HepG2 (cell line): ENCODE measurements around the gene GTSF1L. TPM values are rescaled to one million over a fixed set of nuclear protein-coding genes. Genes with fewer than 3 reads are reported as not detected.

Source experiments
- ATAC-seq: fragments of 200-7000 bp; cut with Tn5 transposase; 3 replicates; pipeline ENCODE4 v1.9.1; 2020; ENCODE audit warnings: mild to moderate bottlenecking, moderate library complexity
- BruUV-seq: library from RNA; stranded (reverse); fragments of 400-500 nt; replicated peaks from 2 replicates; lab custom pipeline; 2021; lab: Mats Ljungman, UMichigan
- CTCF ChIA-PET: fragments of 300-600 bp; formaldehyde crosslinking; extraction: SDS; loops from one replicate; lab custom pipeline; 2021; ENCODE audit warnings: low total read pairs, inconsistent platforms, low intra/inter-chr PET ratio; lab: Yijun Ruan, JAX
- POLR2A ChIA-PET: fragments of 350-600 bp; sonication (Branson Sonifier 250); formaldehyde crosslinking; loops from one replicate; lab custom pipeline; 2020; ENCODE audit warnings: antibody characterized with exemption, inconsistent platforms; lab: Yijun Ruan, JAX
- DNase-seq: peaks from one replicate; pipeline ENCODE4 v3.0.0-alpha.2; 2015; ENCODE audit warnings: low spot score
- FAIRE-seq: peaks from 3 replicates; lab custom pipeline; 2011; peaks lifted over from hg19 to GRCh38; lab: Jason Lieb, UNC
- H2AFZ ChIP-seq: one replicate; pipeline ENCODE4 v1.6.1; 2011; ENCODE audit warnings: low read length, inconsistent platforms
- H3K27ac ChIP-seq: fragments of 300-600 bp; 3 replicates; pipeline ENCODE4 v1.8.0; 2011; ENCODE audit warnings: mixed run types, mild to moderate bottlenecking, mixed read lengths, low read length, inconsistent platforms; ENCODE audit not compliant: insufficient read depth; ENCODE audit errors: extremely low read length
- H3K27me3 ChIP-seq, 2 experiments: fragments of 200-600 bp in 1 of 2; 2 replicates in 1 of 2; 3 replicates in 1 of 2; pipeline versions ENCODE4 v1.6.0 to v1.8.0; 2011; ENCODE audit warnings: low read length in 2 of 2, mild to moderate bottlenecking in 2 of 2, moderate library complexity in 2 of 2, inconsistent platforms in 1 of 2; ENCODE audit not compliant: insufficient read depth in 2 of 2, control insufficient read depth in 1 of 2
- H3K36me3 ChIP-seq, 2 experiments: fragments of 200-600 bp in 1 of 2; replicated peaks in 1 of 2; 2 replicates in 1 of 2; 3 replicates in 1 of 2; pipeline versions ENCODE4 v1.5.1 to v1.8.0; 2011; ENCODE audit warnings: low read length in 2 of 2, inconsistent platforms in 1 of 2; ENCODE audit not compliant: insufficient read depth in 2 of 2, control insufficient read depth in 1 of 2
- H3K4me1 ChIP-seq: 2 replicates; pipeline ENCODE4 v1.5.1; 2012; ENCODE audit warnings: low read length, inconsistent platforms; ENCODE audit not compliant: insufficient read depth
- H3K4me2 ChIP-seq: 2 replicates; pipeline ENCODE4 v1.6.0; 2011; ENCODE audit warnings: low read depth, low read length, inconsistent platforms
- H3K4me3 ChIP-seq, 3 experiments: fragments of 200-600 bp in 1 of 3; sonication (generic), shearing (Covaris generic) in 1 of 3; replicated peaks in 1 of 3; 2 replicates each; pipeline ENCODE4 v1.5.1; 2011 to 2016; ENCODE audit warnings: low read length in 3 of 3, inconsistent platforms in 2 of 3, low read depth in 2 of 3, mild to moderate bottlenecking in 2 of 3, control low read depth in 1 of 3, mixed read lengths in 1 of 3; ENCODE audit not compliant: insufficient read depth in 1 of 3
- H3K79me2 ChIP-seq: one replicate; pipeline ENCODE4 v1.6.1; 2011; ENCODE audit warnings: low read length, inconsistent platforms; ENCODE audit not compliant: insufficient read depth
- H3K9ac ChIP-seq: 2 replicates; pipeline ENCODE4 v1.6.0; 2011; ENCODE audit warnings: mild to moderate bottlenecking, low read depth, low read length, inconsistent platforms; ENCODE audit not compliant: insufficient read depth
- H3K9me3 ChIP-seq: 2 replicates; pipeline ENCODE4 v1.5.1; 2012; ENCODE audit warnings: mild to moderate bottlenecking, low read length
- H4K20me1 ChIP-seq: 2 replicates; pipeline ENCODE4 v1.6.0; 2011; ENCODE audit warnings: inconsistent platforms, mild to moderate bottlenecking, low read length, moderate library complexity; ENCODE audit not compliant: insufficient read depth
- HDAC1 ChIP-seq: sonication (generic); formaldehyde crosslinking; IDR thresholded peaks from 2 replicates; pipeline ENCODE4 v1.5.1; 2020; ENCODE audit warnings: mild to moderate bottlenecking, missing genetic modification reagents
- HNRNPK ChIP-seq: fragments of 200-400 bp; formaldehyde crosslinking; IDR thresholded peaks from 2 replicates; pipeline ENCODE4 v1.6.1; 2018; ENCODE audit warnings: low read length, low read depth, moderate library complexity, mild to moderate bottlenecking; ENCODE audit not compliant: poor library complexity, severe bottlenecking
- JUNB ChIP-seq: sonication (generic); formaldehyde crosslinking; IDR thresholded peaks from 2 replicates; pipeline ENCODE4 v1.8.0; 2022; ENCODE audit warnings: missing genetic modification reagents, mild to moderate bottlenecking, borderline replicate concordance
- PLRG1 ChIP-seq: fragments of 450-650 bp; conservative IDR thresholded peaks from 2 replicates; pipeline ENCODE4 v1.6.1; 2016
- RFXANK ChIP-seq: IDR thresholded peaks from 2 replicates; pipeline ENCODE4 v1.6.1; 2016
- SMYD3 ChIP-seq: sonication (generic); formaldehyde crosslinking; IDR thresholded peaks from 2 replicates; pipeline ENCODE4 v1.8.1; 2023; ENCODE audit warnings: mild to moderate bottlenecking, missing genetic modification reagents
- ZFP37 ChIP-seq: sonication (generic); formaldehyde crosslinking; IDR thresholded peaks from 2 replicates; pipeline ENCODE4 v1.4.0; 2020; ENCODE audit warnings: missing genetic modification reagents, borderline replicate concordance
- ZNF138 ChIP-seq: sonication (generic); formaldehyde crosslinking; IDR thresholded peaks from 2 replicates; pipeline ENCODE4 v1.5.0; 2020; ENCODE audit warnings: mild to moderate bottlenecking, low read depth, missing genetic modification reagents
- ZNF768 ChIP-seq: sonication (generic); formaldehyde crosslinking; IDR thresholded peaks from 2 replicates; pipeline ENCODE4 v1.4.0; 2020; ENCODE audit warnings: missing genetic modification reagents
- WGBS: methylation state at CpG from one replicate; pipeline ENCODE4 v1.1.6; 2017; ENCODE audit warnings: low lambda C conversion rate; 5-methylcytosine and 5-hydroxymethylcytosine counted together
- in situ Hi-C: cut with HindIII; loops from 2 replicates; pipeline ENCODE4 v1.10.0; 2017; ENCODE audit warnings: low pct_unique_long_range_greater_than_20kb; ENCODE audit not compliant: extremely low pct_ligation_motif_present
- intact Hi-C: fragments of 100-400 bp; cut with micrococcal nuclease; formaldehyde crosslinking; loops from one replicate; pipeline ENCODE4 v1.10.0; 2022; ENCODE audit not compliant: unreplicated experiment
- polyA plus RNA-seq, 8 experiments: library from polyadenylated mRNA; depleted of rRNA in 3 of 8; stranded (reverse) in 7 of 8; unstranded in 1 of 8; fragments of >200 nt; fragmentation: Illumina TruSeq in 4 of 8; extraction: Trizol in 4 of 8; gene quantifications; 2 replicates each; pipeline versions ENCODE4 v1.2.1 to v1.2.3, GENCODE V29; 2011 to 2016; ENCODE audit warnings: low read depth in 4 of 8, missing spikeins in 1 of 8, mixed read lengths in 1 of 8; ENCODE audit not compliant: insufficient read depth in 1 of 8
- total RNA-seq, 5 experiments: library from RNA; depleted of rRNA; stranded (reverse); fragments of >200 nt; fragmentation: Illumina TruSeq; extraction: Trizol; gene quantifications; 2 replicates each; pipeline ENCODE4 v1.2.3, GENCODE V29; 2016; ENCODE audit warnings: low read depth in 1 of 5

The GTSF1L gene
- total and polyA plus RNA-seq, 2 of the 13 experiments (the other 11 are each of a cell fraction or from before 2014, with no cell fraction given), result not detected

- in situ Hi-C loops, result no loop called here
- H3K36me3 ChIP-seq, result peaks cover 18 to 51% of the 10 kb centered on the region in 2 experiments
- no peak overlapping the region for H2AFZ ChIP-seq
- 93% methylated on average over 10 of the region's 14 CpGs for WGBS
- FAIRE-seq, result no peak
- CTCF ChIA-PET, result no interaction called here
- TF ChIP-seq ZNF768 (CRISPR knock-in tag) (peak; percentile 38; the same call in 1 of the 2 replicates), ZFP37 (CRISPR knock-in tag) (no peak)
- TF ChIP-seq, all 625 proteins: peak for 1
- no peak overlapping the region for H3K9ac ChIP-seq
- no peaks in the 10 kb centered on the region for H3K79me2 ChIP-seq
- no peaks in the 10 kb centered on the region for H3K9me3 ChIP-seq
- no peak for ATAC-seq
- no peaks in the 10 kb centered on the region for H4K20me1 ChIP-seq
- intact Hi-C loops, result no loop called here
- H3K27ac ChIP-seq, result no peak overlapping the region
- no peaks in the 10 kb centered on the region for H3K27me3 ChIP-seq
- H3K4me1 ChIP-seq, result no peaks in the 10 kb centered on the region
- H3K4me3 ChIP-seq, result no peak overlapping the region
- BruUV-seq, result no TSS peak
- POLR2A ChIA-PET, result no interaction called here
- DNase-seq, result no peak
- no peak overlapping the region for H3K4me2 ChIP-seq
Observed at GRCh38 chr20:43702502-43702901, 24.3 kb downstream of the GTSF1L start.

GRCh38 chr20:43700627-43701026 lies 26.2 kb downstream of the GTSF1L start:
- H3K79me2 ChIP-seq, result no peaks in the 10 kb centered on the region
- H3K4me2 ChIP-seq, result no peak overlapping the region
- in situ Hi-C loops, result no loop called here
- no peaks in the 10 kb centered on the region for H3K27me3 ChIP-seq
- H4K20me1 ChIP-seq, result no peaks in the 10 kb centered on the region
- no peak overlapping the region for H3K9ac ChIP-seq
- H3K36me3 ChIP-seq, result peaks cover 18 to 45% of the 10 kb centered on the region in 2 experiments
- no peaks in the 10 kb centered on the region for H3K9me3 ChIP-seq
- DNase-seq (no peak), FAIRE-seq (no peak), ATAC-seq (no peak)
- H2AFZ ChIP-seq, result no peak overlapping the region
- ChIA-PET POLR2A (no interaction called here), CTCF (no interaction called here)
- no peaks in the 10 kb centered on the region for H3K4me1 ChIP-seq
- BruUV-seq, result no TSS peak
- H3K27ac ChIP-seq, result no peak overlapping the region
- WGBS, result 98% methylated on average over 8 of the region's 8 CpGs
- TF ChIP-seq HNRNPK, result no peak
- TF ChIP-seq ZNF768 (CRISPR knock-in tag), result peak; percentile 94
- TF ChIP-seq HDAC1 (CRISPR knock-in tag), result no peak
- no peak for TF ChIP-seq SMYD3 (CRISPR knock-in tag)
- no peak for TF ChIP-seq JUNB (CRISPR knock-in tag)
- no peak for TF ChIP-seq RFXANK
- no peak for TF ChIP-seq PLRG1
- no peak for TF ChIP-seq ZNF138
- intact Hi-C loops, result no loop called here
- H3K4me3 ChIP-seq, result no peak overlapping the region
